Hepatocyte (in vitro differentiated cells): ENCODE results near the gene TRIP12.

Experiments used
- EZH2 ChIP-seq: fragments of 200-600 bp; sonication (generic); IDR thresholded peaks from 2 replicates; pipeline ENCODE4 v1.6.1; 2016; ENCODE audit warnings: antibody characterized with exemption, mild to moderate bottlenecking, borderline replicate concordance
- TF ChIP-seq, protein P1 (sequence below): fragments of 200-600 bp; sonication (generic); IDR thresholded peaks from 2 replicates; pipeline ENCODE4 v1.5.1; 2016; ENCODE audit warnings: antibody characterized with exemption, mild to moderate bottlenecking; ENCODE audit not compliant: poor library complexity

DNA sequence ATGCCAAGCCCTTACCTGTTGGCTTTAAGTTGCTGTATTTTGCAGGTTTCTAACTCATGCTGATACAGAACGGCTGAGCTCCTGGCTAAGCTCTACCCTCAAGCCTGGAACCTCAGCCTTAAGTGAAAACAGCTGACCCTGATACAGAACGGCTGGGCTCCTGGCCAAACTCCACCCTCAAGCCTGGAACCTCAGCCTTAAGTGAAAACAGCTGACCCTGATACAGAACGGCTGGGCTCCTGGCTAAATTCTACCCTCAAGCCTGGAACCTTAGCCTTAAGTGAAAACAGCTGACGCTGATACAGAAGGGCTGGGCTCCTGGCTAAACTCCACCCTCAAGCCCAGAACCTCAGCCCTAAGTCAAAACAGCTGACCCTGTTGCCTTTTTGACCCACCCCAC lies 189.9 kb downstream of the TRIP12 start:
- TF ChIP-seq EZH2 = no peak
- TF ChIP-seq, protein P1, sequence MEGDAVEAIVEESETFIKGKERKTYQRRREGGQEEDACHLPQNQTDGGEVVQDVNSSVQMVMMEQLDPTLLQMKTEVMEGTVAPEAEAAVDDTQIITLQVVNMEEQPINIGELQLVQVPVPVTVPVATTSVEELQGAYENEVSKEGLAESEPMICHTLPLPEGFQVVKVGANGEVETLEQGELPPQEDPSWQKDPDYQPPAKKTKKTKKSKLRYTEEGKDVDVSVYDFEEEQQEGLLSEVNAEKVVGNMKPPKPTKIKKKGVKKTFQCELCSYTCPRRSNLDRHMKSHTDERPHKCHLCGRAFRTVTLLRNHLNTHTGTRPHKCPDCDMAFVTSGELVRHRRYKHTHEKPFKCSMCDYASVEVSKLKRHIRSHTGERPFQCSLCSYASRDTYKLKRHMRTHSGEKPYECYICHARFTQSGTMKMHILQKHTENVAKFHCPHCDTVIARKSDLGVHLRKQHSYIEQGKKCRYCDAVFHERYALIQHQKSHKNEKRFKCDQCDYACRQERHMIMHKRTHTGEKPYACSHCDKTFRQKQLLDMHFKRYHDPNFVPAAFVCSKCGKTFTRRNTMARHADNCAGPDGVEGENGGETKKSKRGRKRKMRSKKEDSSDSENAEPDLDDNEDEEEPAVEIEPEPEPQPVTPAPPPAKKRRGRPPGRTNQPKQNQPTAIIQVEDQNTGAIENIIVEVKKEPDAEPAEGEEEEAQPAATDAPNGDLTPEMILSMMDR = no peak
